Stimulated activated CD8-positive, alpha-beta memory T cell treated with anti-CD3 and anti-CD28 coated beads, Interleukin-2, amount 100 ng/mL, for 1 hour (primary cell): ENCODE results near the gene TFRC.
"Not testable (repeated sequence)": the region's sequence is repeated elsewhere in the genome, so short reads cannot be mapped to it uniquely, and the experiment has no call there.

ENCODE experiments used
- DNase-seq, 2 donors: peaks; one replicate each; pipeline ENCODE4 v3.0.0-alpha.2; 2020; ENCODE audit warnings: low read depth in 2 of 2

Gene TFRC

DNA sequence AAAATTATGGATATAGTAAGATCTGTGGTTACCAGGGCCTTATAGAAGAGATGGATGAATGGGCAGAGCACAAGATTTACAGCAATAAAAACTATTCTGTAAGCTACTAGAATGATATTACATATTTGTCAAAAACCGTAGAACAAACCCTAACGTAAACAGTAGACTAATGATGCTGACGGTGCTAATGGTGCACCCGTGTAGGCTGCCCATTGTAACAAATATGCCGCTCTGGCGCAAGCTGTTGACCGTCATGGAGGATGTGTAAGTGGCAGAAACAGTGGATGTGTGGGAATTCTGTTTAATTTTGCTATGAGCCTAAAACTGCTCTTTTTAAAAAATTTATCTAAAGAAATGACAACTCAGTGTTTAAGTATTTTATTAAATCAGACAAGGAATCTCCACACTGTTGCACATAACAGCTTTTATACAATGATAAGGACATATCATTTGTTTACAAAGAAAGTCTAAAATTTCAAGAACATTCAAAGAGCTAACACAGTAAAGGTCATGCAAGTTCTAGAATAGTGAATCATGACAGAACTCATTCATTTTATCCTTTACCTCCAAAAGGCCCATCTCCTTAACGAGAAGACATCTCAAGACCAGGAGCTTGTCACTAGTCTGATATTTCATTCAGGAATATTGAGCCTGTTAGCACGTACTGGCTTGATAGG, 32.8 kb downstream of the TFRC start:
- no peak for DNase-seq

DNA sequence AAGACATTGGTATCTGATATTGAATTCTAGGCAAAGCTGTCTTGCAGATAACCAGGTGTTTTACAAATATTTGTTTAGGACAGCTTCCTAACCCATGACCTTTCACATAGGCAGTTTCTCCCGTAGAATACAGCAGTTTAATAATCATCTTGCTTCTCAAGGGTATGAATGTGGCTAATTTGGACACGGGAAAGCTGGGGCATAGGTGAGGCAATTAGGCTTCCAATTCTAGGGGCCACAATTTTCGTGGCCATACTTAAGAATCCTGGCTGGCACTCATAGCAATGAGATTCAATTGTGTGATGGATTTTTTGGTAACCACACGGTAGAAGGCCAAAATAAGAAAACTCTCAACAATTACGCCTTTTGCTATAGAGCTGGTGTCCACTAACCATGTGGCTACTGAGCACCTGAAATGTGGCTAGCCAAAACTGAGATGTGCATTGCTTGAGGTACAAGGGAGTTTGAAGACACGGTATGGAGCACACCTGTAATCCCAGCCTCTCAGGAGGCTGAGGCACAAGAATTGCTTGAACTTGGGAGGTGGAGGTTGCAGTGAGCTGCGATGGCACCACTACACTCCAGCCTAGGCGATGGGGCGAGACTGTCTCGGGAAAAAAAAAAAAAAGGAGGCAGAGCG, 34.4 kb downstream of the TFRC start:
- no peak for DNase-seq

DNA sequence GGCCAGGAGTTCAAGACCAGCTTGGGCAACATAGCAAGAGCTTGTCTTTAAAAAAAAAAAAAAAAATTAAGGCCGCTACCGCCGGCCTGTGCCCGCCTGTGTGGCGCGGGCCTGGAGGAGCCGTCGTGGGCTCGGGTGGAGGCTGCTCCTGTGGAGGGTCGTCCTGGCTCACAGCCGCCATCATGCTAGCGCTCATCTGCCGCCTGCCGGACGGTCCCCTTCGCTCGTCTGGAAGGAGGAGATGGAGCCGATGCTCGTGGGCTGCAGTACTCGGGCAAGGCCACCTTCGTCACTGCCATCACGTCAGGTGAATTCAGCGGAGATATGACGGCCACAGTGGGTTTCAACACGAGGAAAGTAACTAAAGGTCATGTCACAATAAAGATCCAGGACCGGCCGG, 37.4 kb downstream of the TFRC start:
- DNase-seq: no peak

- DNase-seq: no peak
Measured at GRCh38 chr3:196042673-196043072, 39.2 kb downstream of the TFRC start.

- no peak for DNase-seq
Measured at GRCh38 chr3:196039359-196039758, 42.5 kb downstream of the TFRC start.

GRCh38 chr3:196026059-196026458, 55.8 kb downstream of the TFRC start:
- not testable (repeated sequence) for DNase-seq

- DNase-seq: no peak
Measured at GRCh38 chr3:196024968-196025367, 56.9 kb downstream of the TFRC start.

DNA sequence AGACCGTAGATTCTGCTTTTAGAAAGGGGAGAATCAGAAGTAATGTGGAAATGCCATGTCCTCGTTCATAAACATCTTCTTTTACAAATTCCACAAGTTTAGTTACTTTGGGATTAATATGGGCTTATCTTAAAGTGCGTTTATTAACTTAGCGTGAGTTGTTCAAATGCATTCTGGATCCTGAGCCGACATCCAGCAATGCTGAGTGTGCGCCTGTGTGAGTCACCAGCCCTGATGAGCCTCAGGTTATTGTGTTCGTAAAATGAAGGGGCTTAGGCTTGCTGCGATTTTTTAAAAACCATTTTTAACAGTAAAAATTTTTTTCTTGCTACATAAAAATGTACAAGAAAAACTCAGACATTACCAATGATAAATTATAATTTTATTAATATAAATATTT, 57.9 kb downstream of the TFRC start:
- DNase-seq: no peak

DNA sequence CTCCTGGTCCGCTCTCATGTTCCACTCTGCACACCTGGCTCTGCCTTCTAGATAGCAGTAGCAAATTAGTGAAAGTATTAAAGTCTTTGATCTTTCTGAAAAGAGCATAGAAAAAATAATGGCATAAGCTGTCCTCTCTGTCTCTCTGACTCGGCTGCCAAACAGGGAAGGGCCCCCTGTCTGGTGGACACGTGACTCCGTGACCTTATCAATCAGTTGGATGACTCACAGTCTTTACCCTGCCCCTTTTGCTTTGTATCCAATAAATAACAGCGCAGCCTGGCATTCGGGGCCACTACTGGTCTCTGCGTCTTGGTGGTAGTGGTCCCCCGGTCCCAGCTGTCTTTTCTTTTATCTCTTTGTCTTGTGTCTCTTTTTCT, 59.4 kb downstream of the TFRC start:
- DNase-seq: not testable (repeated sequence)

- DNase-seq: no peak
Measured at GRCh38 chr3:196020373-196020772, 61.5 kb downstream of the TFRC start.

DNA sequence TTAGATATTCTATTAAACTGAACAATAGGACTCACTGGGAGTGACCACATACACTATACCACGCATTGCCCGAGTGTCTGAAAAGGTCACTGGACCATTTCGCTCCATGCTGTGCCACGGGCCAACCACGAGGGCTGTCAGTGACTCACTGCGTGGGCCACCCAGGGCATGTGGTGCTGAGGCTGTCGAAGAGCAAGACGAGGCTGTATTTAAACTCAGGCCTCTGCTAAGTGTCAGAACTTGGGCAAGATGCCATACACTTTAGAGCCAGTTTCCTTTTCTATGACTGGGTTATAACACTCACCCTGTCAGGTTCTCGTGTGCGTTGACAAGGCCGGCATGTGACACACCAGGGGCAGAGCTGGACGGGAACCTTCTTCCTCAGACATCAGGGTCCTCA, 62.3 kb downstream of the TFRC start:
- not testable (repeated sequence) for DNase-seq

GRCh38 chr3:196018159-196018558, 63.7 kb downstream of the TFRC start:
- not testable (repeated sequence) for DNase-seq

DNA sequence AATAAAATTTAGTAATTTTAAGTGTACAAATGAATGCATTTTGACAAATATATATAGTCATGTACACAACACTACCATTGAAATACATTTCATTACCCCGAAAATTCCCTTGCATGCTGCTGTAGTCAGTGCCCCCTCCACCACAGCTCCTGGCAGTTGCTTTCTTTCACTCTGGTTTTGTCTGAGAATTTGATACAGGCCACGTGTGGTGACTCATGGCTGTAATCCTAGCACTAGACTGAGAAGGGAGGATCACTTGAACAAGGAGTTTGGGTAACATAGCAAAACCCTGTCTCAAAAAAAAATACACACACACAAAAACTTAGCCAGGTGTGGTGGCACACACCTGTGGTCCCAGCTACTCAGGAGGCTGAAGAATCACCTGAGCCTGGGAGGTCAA, 65.4 kb downstream of the TFRC start:
- no peak for DNase-seq

GRCh38 chr3:196016059-196016458, 65.8 kb downstream of the TFRC start:
- no peak for DNase-seq

DNA sequence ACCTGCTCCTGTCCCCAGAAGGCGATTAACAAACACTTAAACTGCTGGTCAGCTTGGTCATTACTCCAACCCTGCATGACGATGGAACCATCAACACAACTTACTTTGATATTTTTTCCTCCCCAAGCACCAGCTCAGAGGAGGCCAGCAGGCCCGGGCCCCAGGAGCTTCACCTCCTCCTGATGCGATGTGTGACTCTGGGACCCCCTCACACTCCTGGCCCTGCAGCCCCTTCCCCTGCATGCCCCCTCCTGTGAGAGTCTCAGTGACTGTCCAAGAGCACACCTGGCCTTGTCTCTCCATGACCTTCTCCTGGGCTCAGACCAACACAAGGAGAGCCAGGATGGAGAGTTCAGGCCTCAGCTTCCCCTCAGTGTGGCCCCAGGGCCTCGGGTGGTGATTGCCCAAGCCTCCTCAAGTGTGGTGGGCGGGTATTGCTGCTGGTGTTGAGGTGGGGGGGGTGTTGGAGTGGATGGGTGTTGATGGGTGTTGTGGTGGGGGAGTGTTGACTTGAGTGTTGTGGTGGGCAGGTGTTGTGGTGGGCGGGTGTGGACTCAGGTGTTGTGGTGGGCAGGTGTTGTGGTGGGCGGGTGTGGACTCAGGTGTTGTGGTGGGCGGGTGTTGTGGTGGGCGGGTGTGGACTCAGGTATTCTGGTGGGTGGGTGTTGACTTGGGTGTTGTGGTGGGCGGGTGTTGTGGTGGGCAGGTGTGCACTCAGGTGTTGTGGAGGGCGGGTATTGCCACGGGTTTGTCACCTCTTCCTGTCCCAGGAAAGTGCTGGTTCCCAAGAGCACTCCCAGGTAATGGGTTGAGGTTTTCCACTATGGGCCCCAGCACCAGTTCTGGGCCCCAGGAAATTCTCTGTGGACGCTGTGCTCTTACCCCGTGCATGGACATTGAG, 68.1 kb downstream of the TFRC start:
- no peak for DNase-seq

DNA sequence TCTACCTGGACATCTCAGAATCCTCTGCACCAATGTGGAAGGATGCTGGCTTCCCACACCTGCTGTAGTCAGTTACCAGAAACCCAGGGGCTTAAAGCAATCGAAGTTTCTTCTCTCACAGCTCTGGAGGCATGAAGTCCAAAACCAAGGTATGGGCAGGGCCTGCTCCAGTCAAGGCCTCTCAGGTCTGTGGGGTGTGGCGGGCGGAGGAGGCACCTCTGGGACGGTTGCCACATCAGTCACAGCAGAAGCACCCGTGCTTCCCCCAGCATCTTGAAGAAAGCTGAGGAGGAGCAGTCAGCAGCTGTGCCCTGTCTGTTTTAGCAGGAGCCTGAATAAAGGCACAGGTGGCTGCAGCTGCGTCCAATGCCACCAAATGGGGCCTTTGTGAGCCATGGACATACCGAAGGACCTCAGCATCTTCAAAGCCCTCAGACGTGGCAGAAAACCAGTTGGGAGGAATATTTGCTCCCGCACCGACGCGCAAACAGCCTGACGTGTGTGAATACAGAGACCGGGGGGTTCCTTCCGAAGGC, 68.9 kb downstream of the TFRC start:
- no peak for DNase-seq

- no peak for DNase-seq
Measured at GRCh38 chr3:196012481-196012880, 69.4 kb downstream of the TFRC start.

GRCh38 chr3:196009456-196009855, 72.4 kb downstream of the TFRC start:
- no peak for DNase-seq

GRCh38 chr3:196008929-196009328, 73.0 kb downstream of the TFRC start:
- no peak for DNase-seq

DNA sequence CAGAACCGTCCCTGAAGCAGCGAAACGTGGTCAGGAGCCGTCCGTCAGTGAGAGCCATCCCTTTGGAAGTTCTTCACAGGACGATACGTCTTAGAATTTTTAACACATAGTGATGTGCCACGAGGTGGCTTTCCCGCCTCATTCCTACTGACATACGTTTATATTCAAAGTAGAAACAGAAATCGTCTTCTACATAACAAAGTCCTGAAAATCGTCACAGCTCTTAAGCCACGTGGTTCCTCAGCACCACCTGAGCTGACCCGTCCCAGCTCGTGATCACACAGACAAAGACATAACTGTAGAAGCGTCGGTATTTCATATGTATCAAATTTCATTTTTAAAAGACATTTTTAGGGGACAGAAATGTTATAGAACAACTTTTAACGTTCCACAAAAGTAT, 73.5 kb downstream of the TFRC start:
- no peak for DNase-seq

DNA sequence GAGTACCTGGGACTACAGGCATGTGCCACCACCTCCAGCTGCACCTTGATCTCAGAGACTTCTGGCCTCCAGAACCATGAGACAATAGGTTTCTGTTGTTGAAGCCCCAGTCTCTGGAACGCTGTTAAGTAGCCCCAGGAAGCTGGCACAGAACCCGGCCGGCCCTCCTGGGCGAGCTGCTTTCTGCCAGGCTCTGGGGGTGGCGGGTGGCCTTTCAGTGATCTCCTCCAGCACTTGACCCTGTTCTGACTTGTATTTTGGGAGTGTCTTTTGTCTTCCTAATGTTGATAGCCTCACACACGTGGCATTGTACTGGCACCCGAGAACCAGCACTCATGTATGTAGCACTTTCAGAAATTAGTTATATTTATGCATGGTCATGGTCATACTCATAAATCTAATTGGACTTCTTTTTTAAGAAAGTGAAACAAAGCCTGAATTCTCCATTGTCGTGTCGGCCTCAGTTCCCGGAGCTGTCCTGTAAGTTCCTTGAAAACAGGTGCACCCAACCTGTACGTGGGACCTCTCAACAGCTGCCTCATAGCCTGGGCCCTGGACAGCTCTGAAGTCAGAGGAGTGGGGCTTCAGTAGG, 74.0 kb downstream of the TFRC start:
- DNase-seq: no peak

GRCh38 chr3:196005338-196005737, 76.6 kb downstream of the TFRC start:
- DNase-seq: not testable (repeated sequence)
